OCI-LY3 (cell line): Measurements from ENCODE around the gene CCDC92.

Experiments
- CTCF ChIP-seq: fragments of 200-600, 300-600 bp; sonication (generic); IDR thresholded peaks from 2 replicates; pipeline ENCODE4 v1.5.1; 2014; ENCODE audit warnings: antibody characterized with exemption, low read length, low read depth
- EZH2phosphoT487 ChIP-seq: fragments of 200-600 bp; shearing (Covaris generic); IDR thresholded peaks from 2 replicates; pipeline ENCODE4 v1.6.1; 2018; ENCODE audit warnings: antibody characterized with exemption, mixed run types, low read depth

GRCh38 chr12:123891011-123891410 lies 81.6 kb downstream of the CCDC92 start:
- TF ChIP-seq CTCF (no peak), EZH2phosphoT487 (no peak)
